ENCODE data around the gene KL.

DNA sequence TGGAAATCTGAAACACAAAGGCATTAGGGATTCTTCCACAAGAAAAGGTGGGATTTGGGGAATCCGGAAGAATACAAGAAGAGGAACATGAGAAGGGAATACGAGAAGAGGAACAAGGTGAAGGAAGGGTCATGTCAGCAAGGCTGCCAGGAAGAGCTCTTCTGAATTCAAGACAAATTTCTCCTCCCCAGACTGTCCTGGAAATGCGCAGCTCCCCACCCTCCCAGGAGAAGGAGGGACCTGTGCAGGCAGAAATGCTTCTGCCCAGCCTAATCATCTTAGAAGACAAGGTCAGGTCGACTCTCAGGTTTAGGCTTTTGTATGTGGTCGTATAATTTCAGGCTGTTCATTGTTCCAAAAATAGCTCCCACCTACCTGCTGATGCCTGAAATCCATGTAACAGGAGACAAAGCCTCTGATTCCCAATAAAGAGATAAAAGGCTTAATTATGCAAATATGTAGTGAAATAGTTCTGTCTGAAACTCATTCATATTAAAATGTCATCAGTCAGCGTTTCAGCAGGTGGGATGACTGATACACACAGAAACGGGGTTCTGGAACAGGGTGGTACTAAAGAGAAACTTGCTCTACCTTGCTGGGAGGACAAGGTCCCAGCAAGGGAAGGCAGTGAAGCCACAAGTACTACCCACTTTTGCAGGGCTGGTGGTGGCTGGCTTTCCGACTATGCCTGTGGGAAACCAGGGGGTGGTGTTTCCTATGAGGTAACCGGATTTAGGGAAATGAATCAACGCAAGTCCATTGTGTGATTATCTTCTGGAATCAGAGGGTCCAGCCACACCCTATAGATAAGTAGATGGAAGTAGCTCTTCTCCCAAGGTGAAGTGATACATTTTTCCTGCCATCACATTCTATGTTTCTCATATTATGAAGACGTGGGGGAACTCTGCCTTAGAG is 76.1 kb downstream of the KL start:
- TF ChIP-seq, protein P1, sequence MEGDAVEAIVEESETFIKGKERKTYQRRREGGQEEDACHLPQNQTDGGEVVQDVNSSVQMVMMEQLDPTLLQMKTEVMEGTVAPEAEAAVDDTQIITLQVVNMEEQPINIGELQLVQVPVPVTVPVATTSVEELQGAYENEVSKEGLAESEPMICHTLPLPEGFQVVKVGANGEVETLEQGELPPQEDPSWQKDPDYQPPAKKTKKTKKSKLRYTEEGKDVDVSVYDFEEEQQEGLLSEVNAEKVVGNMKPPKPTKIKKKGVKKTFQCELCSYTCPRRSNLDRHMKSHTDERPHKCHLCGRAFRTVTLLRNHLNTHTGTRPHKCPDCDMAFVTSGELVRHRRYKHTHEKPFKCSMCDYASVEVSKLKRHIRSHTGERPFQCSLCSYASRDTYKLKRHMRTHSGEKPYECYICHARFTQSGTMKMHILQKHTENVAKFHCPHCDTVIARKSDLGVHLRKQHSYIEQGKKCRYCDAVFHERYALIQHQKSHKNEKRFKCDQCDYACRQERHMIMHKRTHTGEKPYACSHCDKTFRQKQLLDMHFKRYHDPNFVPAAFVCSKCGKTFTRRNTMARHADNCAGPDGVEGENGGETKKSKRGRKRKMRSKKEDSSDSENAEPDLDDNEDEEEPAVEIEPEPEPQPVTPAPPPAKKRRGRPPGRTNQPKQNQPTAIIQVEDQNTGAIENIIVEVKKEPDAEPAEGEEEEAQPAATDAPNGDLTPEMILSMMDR (IDR thresholded peaks at IDR 0.05), result no peak
- TF ChIP-seq POLR2A (IDR thresholded peaks at IDR 0.05), result no peak

Measured in uterus (tissue), 2 donors.